Measurements from ENCODE around the gene KRT84.

DNA sequence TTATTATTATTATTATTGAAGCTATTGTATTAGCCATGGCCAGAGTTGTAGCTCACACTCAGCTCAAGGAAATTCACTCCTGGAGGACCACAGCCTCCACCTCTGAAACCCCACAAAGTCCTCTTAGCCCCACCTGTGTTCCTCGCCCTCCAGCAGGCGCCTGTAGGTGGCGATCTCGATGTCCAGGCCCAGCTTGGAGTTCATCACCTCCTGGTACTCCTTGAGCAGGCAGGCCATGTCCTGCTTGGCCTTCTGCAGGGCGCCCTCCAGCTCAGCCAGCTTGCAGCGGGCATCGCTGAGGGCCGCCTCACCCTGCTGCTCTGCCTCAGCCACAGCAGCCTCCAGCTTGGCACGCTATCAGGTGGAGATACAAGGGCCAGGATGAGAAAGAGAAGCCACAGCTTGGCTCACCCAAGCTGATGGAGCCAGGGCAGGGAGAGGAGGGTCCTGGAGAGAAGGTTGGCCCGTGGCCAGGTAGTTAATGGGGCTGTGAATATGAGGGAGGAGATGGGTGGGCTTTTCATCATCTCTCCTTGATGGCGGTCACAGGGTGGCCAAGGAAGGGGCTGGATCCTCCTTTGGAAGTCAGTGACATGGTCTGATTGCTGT lies 23.2 kb downstream of the KRT84 start:
- TF ChIP-seq CTCF (conservative IDR thresholded peaks at IDR 0.05; ENCODE audit: low read depth, low read length) (peak; percentile 47), EZH2 (IDR thresholded peaks at IDR 0.05; ENCODE audit: borderline replicate concordance, low read depth, low read length, poor library complexity, severe bottlenecking) (no peak)

Measured in A673 (cell line).